IPS DF 6.9 (cell line): ENCODE measurements around the gene LYPD6B.

ENCODE experiments used
- DNase-seq: peaks from one replicate; pipeline ENCODE4 v3.0.0-alpha.2; 2013; ENCODE audit warnings: low read depth, low spot score
- H3K27ac ChIP-seq: one replicate; pipeline ENCODE4 v1.5.1; 2013; ENCODE audit warnings: low read length, control low read depth
- H3K27me3 ChIP-seq: 2 replicates; pipeline ENCODE4 v1.6.1; 2013; ENCODE audit warnings: mild to moderate bottlenecking, low read length; ENCODE audit not compliant: control insufficient read depth, insufficient read depth
- H3K36me3 ChIP-seq: 2 replicates; pipeline ENCODE4 v1.6.1; 2013; ENCODE audit warnings: low read length; ENCODE audit not compliant: control insufficient read depth, insufficient read depth
- H3K4me1 ChIP-seq: 2 replicates; pipeline ENCODE4 v1.6.1; 2013; ENCODE audit warnings: low read length; ENCODE audit not compliant: control insufficient read depth, insufficient read depth
- H3K4me3 ChIP-seq: 2 replicates; pipeline ENCODE4 v1.5.1; 2013; ENCODE audit warnings: mild to moderate bottlenecking, low read length
- H3K9me3 ChIP-seq: 2 replicates; pipeline ENCODE4 v1.6.1; 2013; ENCODE audit warnings: low read length, inconsistent platforms; ENCODE audit not compliant: control insufficient read depth, insufficient read depth
- WGBS: extraction: QIAGEN DNeasy Blood & Tissue Kit; methylation state at CpG from one replicate; pipeline ENCODE4 v1.1.7; 2013; ENCODE audit warnings: mixed read lengths, missing lambda C conversion rate; ENCODE audit not compliant: insufficient read length, insufficient coverage; 5-methylcytosine and 5-hydroxymethylcytosine counted together

LYPD6B gene

DNA sequence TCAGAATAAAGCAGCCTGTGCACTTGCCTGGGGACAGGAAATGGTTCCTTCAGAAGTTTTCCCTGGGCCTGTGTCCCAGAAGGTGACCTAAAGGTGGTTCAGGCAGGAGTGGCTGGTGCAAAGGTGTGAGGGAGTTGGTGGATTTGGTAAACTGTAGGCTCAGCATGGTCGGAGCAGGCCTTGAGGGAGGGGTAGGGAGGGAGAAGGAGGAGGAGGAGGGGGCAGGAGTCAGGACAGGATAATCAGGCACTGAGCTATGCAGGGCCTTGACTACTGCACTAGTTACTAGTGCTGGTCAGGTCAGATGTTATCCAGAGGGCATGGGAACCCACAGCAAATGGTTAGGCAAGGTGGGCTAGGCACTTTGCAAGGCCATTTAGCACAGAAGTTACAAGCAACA is 21.3 kb downstream of the LYPD6B start:
- no peak overlapping the region for H3K27ac ChIP-seq
- H3K27me3 ChIP-seq: no peaks in the 10 kb centered on the region
- DNase-seq: no peak
- H3K9me3 ChIP-seq: no peaks in the 10 kb centered on the region
- H3K4me3 ChIP-seq: no peak overlapping the region
- H3K36me3 ChIP-seq: no peaks in the 10 kb centered on the region
- peaks cover 1% of the 10 kb centered on the region; the same call in 1 of the 2 replicates for H3K4me1 ChIP-seq
- WGBS: no CpG with 5 or more reads among the region's 1 CpG

DNA sequence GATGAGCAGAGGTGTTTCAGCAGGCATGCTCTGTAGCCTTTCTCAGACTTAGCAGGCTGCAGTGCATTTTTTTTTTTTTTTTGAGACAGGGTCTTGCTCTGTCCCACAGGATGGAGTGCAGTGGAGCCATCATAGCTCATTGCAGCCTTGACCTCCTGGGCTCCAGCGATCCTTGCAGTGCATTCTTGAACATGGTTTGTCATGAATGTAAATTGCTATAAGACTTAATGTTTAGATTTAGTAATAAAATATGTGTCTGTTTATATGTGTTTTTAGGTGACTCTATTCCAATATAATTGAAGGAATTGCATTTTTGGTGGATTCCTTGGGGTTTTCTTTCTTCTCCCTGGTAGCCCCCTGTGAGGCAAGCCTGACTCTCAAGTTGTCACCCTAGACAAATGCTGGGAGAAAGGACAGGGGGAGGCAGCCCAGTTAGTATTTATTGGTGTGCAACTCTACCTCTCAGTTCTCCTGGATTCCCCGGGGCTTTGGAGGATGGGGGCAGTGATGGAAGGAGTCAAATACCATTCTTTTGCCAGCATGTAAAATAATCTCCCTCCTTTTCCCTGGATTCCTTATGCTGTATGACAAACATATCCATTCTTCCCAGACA is 22.7 kb downstream of the LYPD6B start:
- H3K27me3 ChIP-seq: no peaks in the 10 kb centered on the region
- peaks cover 1% of the 10 kb centered on the region; the same call in 1 of the 2 replicates for H3K4me1 ChIP-seq
- WGBS: no CpG with 5 or more reads among the region's 2 CpGs
- H3K36me3 ChIP-seq: no peaks in the 10 kb centered on the region
- no peak overlapping the region for H3K4me3 ChIP-seq
- DNase-seq: no peak
- no peaks in the 10 kb centered on the region for H3K9me3 ChIP-seq
- H3K27ac ChIP-seq: no peak overlapping the region

DNA sequence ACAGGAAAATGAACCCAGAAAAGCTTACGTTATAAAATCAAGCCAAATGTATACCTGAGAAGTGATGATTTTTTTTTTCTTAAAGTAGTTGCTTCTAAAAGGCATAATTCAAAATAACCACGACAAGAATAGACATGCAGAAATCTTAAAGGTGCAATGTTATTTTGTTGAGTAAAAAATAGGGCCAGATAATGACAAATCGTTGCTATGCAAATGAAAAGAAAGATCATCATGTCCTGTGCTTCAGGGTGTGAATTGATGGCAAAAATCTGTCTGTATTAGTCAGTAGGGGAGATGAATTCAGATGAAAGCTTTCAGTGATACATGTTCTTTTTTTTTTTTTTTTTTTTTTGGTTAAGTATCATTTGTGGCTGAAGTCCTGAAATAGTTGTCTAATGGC is 24.0 kb downstream of the LYPD6B start:
- H3K4me3 ChIP-seq: no peak overlapping the region
- no peaks in the 10 kb centered on the region for H3K36me3 ChIP-seq
- no peaks in the 10 kb centered on the region for H3K27me3 ChIP-seq
- no CpG with 5 or more reads among the region's 3 CpGs for WGBS
- DNase-seq: no peak
- H3K9me3 ChIP-seq: no peaks in the 10 kb centered on the region; the same call in 1 of the 2 replicates
- no peak overlapping the region for H3K27ac ChIP-seq
- peaks cover 1% of the 10 kb centered on the region; the same call in 1 of the 2 replicates for H3K4me1 ChIP-seq

DNA sequence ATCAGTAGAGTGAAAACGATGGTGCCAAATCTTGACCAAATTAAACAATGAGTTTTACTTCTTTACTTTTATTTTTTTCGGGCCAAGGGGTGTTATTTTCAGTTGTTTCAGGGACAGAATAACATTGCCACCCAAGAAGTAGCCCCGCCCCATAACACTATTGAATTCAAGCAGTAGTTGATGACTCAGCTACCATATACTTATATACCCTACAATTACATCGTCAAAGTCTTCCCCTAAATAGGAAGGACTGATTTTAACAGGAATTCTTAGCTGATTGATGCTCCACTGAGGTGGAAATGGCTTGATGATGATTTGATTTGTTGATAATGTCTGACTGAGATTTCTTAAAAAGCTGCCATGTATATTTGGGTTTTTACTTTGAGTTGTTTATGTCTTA is 24.7 kb downstream of the LYPD6B start:
- no CpG with 5 or more reads among the region's 4 CpGs for WGBS
- no peaks in the 10 kb centered on the region for H3K27me3 ChIP-seq
- H3K9me3 ChIP-seq: no peaks in the 10 kb centered on the region; the same call in 1 of the 2 replicates
- H3K4me3 ChIP-seq: no peak overlapping the region
- DNase-seq: no peak
- no peaks in the 10 kb centered on the region for H3K36me3 ChIP-seq
- H3K4me1 ChIP-seq: peaks cover 1% of the 10 kb centered on the region; the same call in 1 of the 2 replicates
- no peak overlapping the region for H3K27ac ChIP-seq

DNA sequence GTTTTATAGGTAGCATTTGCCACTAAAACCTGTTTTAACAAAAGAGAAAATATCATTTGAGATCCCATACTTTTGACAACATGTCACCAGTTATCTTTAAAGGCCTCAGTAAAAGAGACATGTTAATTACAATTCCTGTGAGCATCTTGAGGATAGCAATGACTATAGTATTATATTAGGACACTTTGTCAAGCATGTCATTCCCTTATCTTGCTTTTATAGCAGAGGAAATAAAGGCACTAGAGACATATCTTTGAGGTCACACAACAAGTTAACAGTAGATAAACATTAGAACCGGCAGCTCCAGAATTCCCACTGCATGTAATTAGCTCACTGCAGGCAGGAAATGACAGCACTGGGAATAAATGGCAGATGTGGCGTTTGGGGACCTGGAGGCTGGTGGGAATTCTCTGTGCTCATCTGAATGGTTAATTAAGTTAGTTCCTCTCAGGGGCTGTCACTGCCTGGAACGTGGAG is 25.9 kb downstream of the LYPD6B start:
- no CpG with 5 or more reads among the region's 3 CpGs for WGBS
- H3K27me3 ChIP-seq: no peaks in the 10 kb centered on the region
- no peaks in the 10 kb centered on the region for H3K36me3 ChIP-seq
- no peaks in the 10 kb centered on the region; the same call in 1 of the 2 replicates for H3K9me3 ChIP-seq
- no peak for DNase-seq
- H3K4me3 ChIP-seq: no peak overlapping the region
- no peak overlapping the region for H3K27ac ChIP-seq
- H3K4me1 ChIP-seq: peaks cover 1% of the 10 kb centered on the region; the same call in 1 of the 2 replicates

DNA sequence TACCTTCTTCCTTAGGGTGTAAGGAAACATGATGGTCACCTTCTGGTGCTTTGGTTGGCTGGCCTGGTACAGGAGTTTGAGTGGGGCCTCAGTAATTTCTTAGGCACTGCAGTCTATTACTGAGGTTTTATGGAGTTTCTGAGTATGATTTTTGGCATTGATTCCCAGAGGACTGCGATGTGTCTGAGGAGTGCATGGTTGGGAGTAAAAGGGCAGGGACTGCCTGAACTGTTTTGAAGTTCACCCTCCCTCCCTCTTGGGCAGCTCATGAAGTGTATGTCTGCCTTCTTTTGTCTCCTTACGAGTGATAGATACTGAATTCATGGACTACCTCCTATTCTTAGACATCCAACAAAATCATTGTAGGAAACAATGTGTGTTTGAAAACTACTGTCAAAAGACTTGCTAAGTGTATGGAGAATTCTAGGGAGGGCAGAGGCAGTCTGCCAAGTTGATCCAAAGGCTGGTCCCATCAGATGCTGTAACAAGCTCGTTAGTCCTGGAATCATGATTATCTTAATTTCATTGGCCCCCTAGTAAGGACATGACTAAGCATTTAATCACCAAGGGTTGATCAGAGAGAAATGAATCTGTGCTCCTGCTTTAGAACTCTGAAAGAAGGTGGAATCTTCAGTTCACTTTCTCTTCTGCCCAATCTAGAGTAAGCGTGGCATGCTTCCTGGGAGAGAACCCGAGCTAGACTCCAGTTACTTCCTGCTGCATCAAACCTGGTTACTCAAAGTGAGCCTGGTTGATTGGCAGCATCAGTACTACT is 26.5 kb downstream of the LYPD6B start:
- H3K36me3 ChIP-seq: no peaks in the 10 kb centered on the region
- no peak overlapping the region for H3K27ac ChIP-seq
- H3K4me1 ChIP-seq: no peaks in the 10 kb centered on the region
- no peaks in the 10 kb centered on the region for H3K27me3 ChIP-seq
- no peak for DNase-seq
- H3K4me3 ChIP-seq: no peak overlapping the region
- no CpG with 5 or more reads among the region's 5 CpGs for WGBS
- H3K9me3 ChIP-seq: no peaks in the 10 kb centered on the region; the same call in 1 of the 2 replicates

DNA sequence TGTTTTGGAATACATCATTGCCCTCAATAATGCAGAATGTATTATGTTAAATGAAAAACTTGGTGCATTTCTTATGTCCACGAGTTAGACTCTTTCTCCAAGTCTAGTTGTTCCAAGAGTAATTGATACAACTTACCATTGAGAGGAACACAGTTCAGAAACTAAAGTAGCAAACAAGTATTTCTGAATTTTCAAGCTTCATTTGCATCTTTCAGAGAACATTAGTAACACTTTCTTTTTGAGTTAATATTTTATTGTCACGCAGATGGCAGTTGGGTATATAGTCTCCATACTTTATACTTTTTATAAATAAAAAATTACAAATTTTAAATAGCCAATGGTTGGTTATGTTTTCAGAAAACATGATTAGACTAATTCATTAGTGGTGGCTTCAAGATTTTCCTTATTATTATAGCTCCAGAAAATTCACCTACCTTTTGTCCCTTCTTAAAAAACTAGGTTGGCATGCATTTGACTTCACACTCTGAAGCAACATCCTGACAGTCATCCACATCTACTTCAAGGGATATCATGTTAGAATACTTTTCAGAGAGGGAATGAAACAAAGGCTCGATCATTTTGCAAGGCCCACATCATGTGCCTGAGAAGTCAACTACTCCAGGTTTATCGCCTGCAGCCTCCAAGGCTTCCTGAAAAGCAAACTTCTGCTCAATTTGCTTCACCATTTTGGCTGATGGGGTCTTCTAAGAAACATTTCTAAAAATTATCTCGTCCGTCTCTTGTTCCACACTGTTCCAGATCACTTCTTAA is 29.9 kb downstream of the LYPD6B start:
- Histone ChIP-seq H3K9me3 (no peaks in the 10 kb centered on the region; the same call in 1 of the 2 replicates), H3K36me3 (no peaks in the 10 kb centered on the region), H3K4me3 (no peak overlapping the region), H3K4me1 (no peaks in the 10 kb centered on the region), H3K27me3 (no peaks in the 10 kb centered on the region), H3K27ac (no peak overlapping the region)
- WGBS: no CpG with 5 or more reads among the region's 6 CpGs
- no peak for DNase-seq

DNA sequence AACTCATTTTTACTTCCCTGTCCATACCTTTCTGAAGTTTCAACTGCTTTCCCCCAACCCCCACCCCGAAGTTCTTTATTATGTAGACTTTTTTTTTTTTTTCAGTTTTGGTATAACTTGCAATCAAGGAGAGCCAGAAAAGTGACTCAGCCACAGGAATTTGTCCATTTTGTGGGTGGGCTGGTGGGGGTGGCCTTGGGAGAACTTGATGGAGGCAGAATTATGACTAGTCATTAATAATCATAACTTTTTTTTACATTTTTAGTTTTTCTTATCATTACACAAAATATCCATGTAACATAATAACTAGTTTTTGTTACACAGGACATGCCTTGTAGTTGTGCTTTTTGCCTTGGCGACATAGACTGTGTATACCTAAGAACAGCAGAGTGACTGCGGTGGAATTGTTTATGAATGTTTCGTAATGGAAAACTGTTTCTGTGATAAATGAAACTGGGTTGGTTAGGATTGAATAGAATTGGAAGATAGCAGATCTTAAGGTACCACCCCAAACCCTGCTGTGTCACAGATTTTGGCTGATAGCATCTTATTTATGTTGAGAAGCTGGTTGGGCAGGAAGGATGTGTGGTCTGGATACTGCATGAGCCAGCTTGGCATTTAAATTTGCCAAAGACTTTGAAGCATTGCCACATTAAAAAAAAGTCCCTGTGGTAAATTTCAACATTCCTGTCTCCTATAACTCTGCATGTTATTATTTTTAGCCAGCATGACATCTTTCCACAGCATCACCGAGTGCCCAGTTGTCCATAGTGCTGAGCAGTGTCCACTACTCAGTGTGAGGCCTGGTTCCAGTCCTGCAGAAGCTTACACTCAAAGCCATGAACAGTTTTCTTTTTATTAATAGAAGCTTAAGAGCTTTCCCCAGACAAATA is 30.7 kb downstream of the LYPD6B start:
- no peak overlapping the region for H3K4me3 ChIP-seq
- H3K27me3 ChIP-seq: no peaks in the 10 kb centered on the region
- H3K36me3 ChIP-seq: no peaks in the 10 kb centered on the region
- no peaks in the 10 kb centered on the region; the same call in 1 of the 2 replicates for H3K9me3 ChIP-seq
- 100% methylated on average over 1 of the region's 5 CpGs for WGBS
- no peak for DNase-seq
- H3K4me1 ChIP-seq: no peaks in the 10 kb centered on the region
- no peak overlapping the region for H3K27ac ChIP-seq

DNA sequence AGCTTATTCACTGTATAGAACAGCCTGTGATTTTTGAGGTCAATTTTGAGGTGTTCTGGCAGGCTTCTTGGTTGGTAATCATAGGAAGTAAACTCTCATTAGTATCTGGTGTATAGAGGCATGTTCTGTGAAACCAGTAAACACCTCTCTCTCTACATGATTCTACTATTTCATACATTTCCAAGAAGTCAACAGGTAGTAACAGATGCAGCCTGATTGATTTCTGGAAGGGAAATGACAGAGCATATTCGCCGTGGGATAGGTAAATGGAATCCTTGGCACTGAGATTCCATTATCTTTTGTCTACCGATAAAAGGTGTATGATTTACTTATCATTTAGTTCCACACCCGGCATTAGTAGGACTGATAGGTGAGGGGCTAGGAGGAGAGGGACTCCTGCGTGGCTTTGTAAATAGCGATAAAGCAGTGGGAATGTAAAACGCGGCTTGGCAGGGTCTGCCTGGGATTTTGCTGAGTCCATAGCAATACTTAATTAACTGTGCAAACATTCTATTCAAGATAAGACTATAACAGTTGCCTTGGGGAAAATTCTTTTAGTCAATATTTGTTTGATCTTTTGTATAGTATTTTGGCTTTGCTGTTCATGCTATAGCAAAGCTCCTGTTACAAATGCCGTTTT is 32.3 kb downstream of the LYPD6B start:
- Histone ChIP-seq H3K4me3 (no peak overlapping the region), H3K4me1 (0 out of 2 replicates have a peak, but pooled peaks cover 1% of the 10 kb centered on the region), H3K27me3 (no peaks in the 10 kb centered on the region), H3K27ac (no peak overlapping the region), H3K36me3 (no peaks in the 10 kb centered on the region), H3K9me3 (no peaks in the 10 kb centered on the region; the same call in 1 of the 2 replicates)
- no CpG with 5 or more reads among the region's 9 CpGs for WGBS
- DNase-seq: no peak
